Measurements from ENCODE around the gene PPP2R2C. TPM values are rescaled to one million over a fixed set of nuclear protein-coding genes. Genes with fewer than 3 reads are reported as not detected.

The PPP2R2C gene
- total RNA-seq, 2 experiments from 2014 or later = not detected

- TF ChIP-seq EZH2phosphoT487 (IDR thresholded peaks at IDR 0.05; ENCODE audit: borderline replicate concordance, low read depth, low read length) (no peak), CTCF (conservative IDR thresholded peaks at IDR 0.05; ENCODE audit: low read length) (no peak)
- H3K27ac ChIP-seq (ENCODE audit: low read depth, low read length, poor library complexity, severe bottlenecking) = no peak overlapping the region
- no peaks in the 10 kb centered on the region for H4K20me1 ChIP-seq (ENCODE audit: insufficient read depth, low read length)
- no peaks in the 10 kb centered on the region for H3K36me3 ChIP-seq (ENCODE audit: insufficient read depth, low read length)
- H3K79me2 ChIP-seq (ENCODE audit: insufficient read depth, low read depth, low read length) = no peaks in the 10 kb centered on the region
- no peak overlapping the region for H3K4me2 ChIP-seq (ENCODE audit: low read length)
- DNase-seq (ENCODE audit: low spot score) = no peak
- H3K4me3 ChIP-seq (ENCODE audit: low read depth, low read length, poor library complexity, severe bottlenecking) = no peak overlapping the region
- intact Hi-C loops (cut with micrococcal nuclease; ENCODE audit: unreplicated experiment) = no loop called here
- ChIA-PET POLR2A (interaction anchor here (1.1 kb wide), 1 partner anchor 19 kb away, joined by 3 read pairs; no protein-coding TSS in a partner anchor), CTCF (ENCODE audit: unreplicated experiment) (no interaction called here)
- no TSS peak for BruUV-seq (replicated peaks)
- H3K9me2 ChIP-seq (ENCODE audit: insufficient read depth, low read length) = no peaks in the 10 kb centered on the region
- no peak overlapping the region for H2AFZ ChIP-seq (ENCODE audit: low read length)
- H3K9me3 ChIP-seq (ENCODE audit: low read length) = no peaks in the 10 kb centered on the region
- no peaks in the 10 kb centered on the region for H3K4me1 ChIP-seq (ENCODE audit: insufficient read depth, low read length, poor library complexity, severe bottlenecking)
Observed at GRCh38 chr4:6302869-6303268, 169.5 kb downstream of the PPP2R2C start.

- Histone ChIP-seq H3K4me1 (ENCODE audit: insufficient read depth, low read length, poor library complexity, severe bottlenecking) (no peaks in the 10 kb centered on the region), H3K79me2 (ENCODE audit: insufficient read depth, low read depth, low read length) (no peaks in the 10 kb centered on the region), H3K9me2 (ENCODE audit: insufficient read depth, low read length) (no peaks in the 10 kb centered on the region), H3K9me3 (ENCODE audit: low read length) (no peaks in the 10 kb centered on the region), H2AFZ (ENCODE audit: low read length) (no peak overlapping the region), H3K27ac (ENCODE audit: low read depth, low read length, poor library complexity, severe bottlenecking) (no peak overlapping the region), H4K20me1 (ENCODE audit: insufficient read depth, low read length) (no peaks in the 10 kb centered on the region), H3K4me2 (ENCODE audit: low read length) (no peak overlapping the region), H3K36me3 (ENCODE audit: insufficient read depth, low read length) (no peaks in the 10 kb centered on the region), H3K4me3 (ENCODE audit: low read depth, low read length, poor library complexity, severe bottlenecking) (no peak overlapping the region)
- no peak for DNase-seq (ENCODE audit: low spot score)
- intact Hi-C loops (cut with micrococcal nuclease; ENCODE audit: unreplicated experiment) = no loop called here
- ChIA-PET CTCF (ENCODE audit: unreplicated experiment) (no interaction called here), POLR2A (interaction anchor here (0.6 to 1.1 kb wide), 2 partner anchors 20 to 27 kb away, joined by 3 to 5 read pairs; no protein-coding TSS in a partner anchor)
- no TSS peak for BruUV-seq (replicated peaks)
- TF ChIP-seq CTCF (conservative IDR thresholded peaks at IDR 0.05; ENCODE audit: low read length) (no peak), EZH2phosphoT487 (IDR thresholded peaks at IDR 0.05; ENCODE audit: borderline replicate concordance, low read depth, low read length) (no peak)
Observed at GRCh38 chr4:6301732-6302442, 170.5 kb downstream of the PPP2R2C start.

GRCh38 chr4:6301051-6301731 is 171.2 kb downstream of the PPP2R2C start:
- no peak for TF ChIP-seq EZH2phosphoT487 (IDR thresholded peaks at IDR 0.05; ENCODE audit: borderline replicate concordance, low read depth, low read length)
- TF ChIP-seq CTCF (conservative IDR thresholded peaks at IDR 0.05; ENCODE audit: low read length) = no peak
- Histone ChIP-seq H3K4me2 (ENCODE audit: low read length) (no peak overlapping the region), H3K9me3 (ENCODE audit: low read length) (no peaks in the 10 kb centered on the region), H3K9me2 (ENCODE audit: insufficient read depth, low read length) (no peaks in the 10 kb centered on the region), H3K4me3 (ENCODE audit: low read depth, low read length, poor library complexity, severe bottlenecking) (no peak overlapping the region), H2AFZ (ENCODE audit: low read length) (no peak overlapping the region), H3K36me3 (ENCODE audit: insufficient read depth, low read length) (no peaks in the 10 kb centered on the region), H3K79me2 (ENCODE audit: insufficient read depth, low read depth, low read length) (no peaks in the 10 kb centered on the region), H4K20me1 (ENCODE audit: insufficient read depth, low read length) (no peaks in the 10 kb centered on the region), H3K4me1 (ENCODE audit: insufficient read depth, low read length, poor library complexity, severe bottlenecking) (no peaks in the 10 kb centered on the region), H3K27ac (ENCODE audit: low read depth, low read length, poor library complexity, severe bottlenecking) (no peak overlapping the region)
- no peak for DNase-seq (ENCODE audit: low spot score)
- ChIA-PET CTCF (ENCODE audit: unreplicated experiment) (no interaction called here), POLR2A (no interaction called here)
- BruUV-seq (replicated peaks) = no TSS peak
- intact Hi-C loops (cut with micrococcal nuclease; ENCODE audit: unreplicated experiment) = no loop called here

Data from OCI-LY7 (cell line).